Erythroblast (primary cell): ENCODE data around the gene ANKRD13B.

Experiments used
- GATA1 ChIP-seq: IDR thresholded peaks from 2 replicates; pipeline ENCODE4 v1.6.1; 2011; ENCODE audit warnings: low read depth, mild to moderate bottlenecking, control low read depth, low read length, moderate library complexity
- POLR2A ChIP-seq: IDR thresholded peaks from 2 replicates; pipeline ENCODE4 v1.6.1; 2011; ENCODE audit warnings: mild to moderate bottlenecking, low read length

- TF ChIP-seq POLR2A (no peak), GATA1 (no peak)
These were observed 29.1 kb upstream of the ANKRD13B start for GRCh38 chr17:29563816-29564215.
